Astrocyte of the spinal cord (primary cell): ENCODE data around the gene GABBR2.
"Not testable (repeated sequence)": the region's sequence is repeated elsewhere in the genome, so short reads cannot be mapped to it uniquely, and the experiment has no call there.

Experiments used
- DNase-seq: peaks from one replicate; pipeline ENCODE4 v3.0.0; 2011; ENCODE audit warnings: low read depth, low spot score
- H3K4me3 ChIP-seq: 2 replicates; pipeline ENCODE4 v1.5.1; 2011; ENCODE audit warnings: low read depth, mild to moderate bottlenecking, low read length, moderate library complexity
- in situ Hi-C: cut with HindIII; loops from 2 replicates; pipeline ENCODE4 v1.10.0; 2017; ENCODE audit warnings: low sequenced_read_pairs
- TF ChIP-seq, protein P1 (sequence below): IDR thresholded peaks from 2 replicates; pipeline ENCODE4 v1.5.1; 2012; ENCODE audit warnings: low read depth, mild to moderate bottlenecking, low read length, inconsistent platforms

Gene GABBR2

DNA sequence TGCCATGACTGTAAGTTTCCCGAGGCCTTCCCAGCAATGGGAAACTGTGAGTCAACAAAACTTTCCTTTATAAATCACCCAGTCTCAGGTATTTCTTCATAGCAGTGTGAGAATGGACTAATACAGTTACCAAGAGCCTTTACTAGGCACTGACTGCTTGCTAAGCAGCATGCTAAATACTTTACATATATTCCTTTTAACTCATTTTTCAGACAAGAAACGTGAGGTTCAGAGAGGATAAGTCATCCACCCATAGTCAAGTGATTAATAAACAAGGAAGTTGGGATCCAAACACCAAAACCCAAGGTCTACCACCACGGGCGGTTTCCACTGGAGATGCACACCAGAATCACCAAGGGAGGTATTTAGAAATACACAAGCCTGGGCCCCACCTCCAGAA, 50.8 kb downstream of the GABBR2 start:
- TF ChIP-seq, protein P1, sequence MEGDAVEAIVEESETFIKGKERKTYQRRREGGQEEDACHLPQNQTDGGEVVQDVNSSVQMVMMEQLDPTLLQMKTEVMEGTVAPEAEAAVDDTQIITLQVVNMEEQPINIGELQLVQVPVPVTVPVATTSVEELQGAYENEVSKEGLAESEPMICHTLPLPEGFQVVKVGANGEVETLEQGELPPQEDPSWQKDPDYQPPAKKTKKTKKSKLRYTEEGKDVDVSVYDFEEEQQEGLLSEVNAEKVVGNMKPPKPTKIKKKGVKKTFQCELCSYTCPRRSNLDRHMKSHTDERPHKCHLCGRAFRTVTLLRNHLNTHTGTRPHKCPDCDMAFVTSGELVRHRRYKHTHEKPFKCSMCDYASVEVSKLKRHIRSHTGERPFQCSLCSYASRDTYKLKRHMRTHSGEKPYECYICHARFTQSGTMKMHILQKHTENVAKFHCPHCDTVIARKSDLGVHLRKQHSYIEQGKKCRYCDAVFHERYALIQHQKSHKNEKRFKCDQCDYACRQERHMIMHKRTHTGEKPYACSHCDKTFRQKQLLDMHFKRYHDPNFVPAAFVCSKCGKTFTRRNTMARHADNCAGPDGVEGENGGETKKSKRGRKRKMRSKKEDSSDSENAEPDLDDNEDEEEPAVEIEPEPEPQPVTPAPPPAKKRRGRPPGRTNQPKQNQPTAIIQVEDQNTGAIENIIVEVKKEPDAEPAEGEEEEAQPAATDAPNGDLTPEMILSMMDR, result no peak
- in situ Hi-C loops, result no loop called here
- H3K4me3 ChIP-seq, result no peak overlapping the region
- DNase-seq, result no peak

GRCh38 chr9:98656511-98656910, 52.2 kb downstream of the GABBR2 start:
- H3K4me3 ChIP-seq, result no peak overlapping the region
- in situ Hi-C loops, result no loop called here
- TF ChIP-seq, protein P1, result no peak
- DNase-seq, result no peak

- DNase-seq, H3K4me3 ChIP-seq, in situ Hi-C loops: not testable (repeated sequence)
These were observed 53.3 kb downstream of the GABBR2 start for GRCh38 chr9:98655428-98655827.

DNA sequence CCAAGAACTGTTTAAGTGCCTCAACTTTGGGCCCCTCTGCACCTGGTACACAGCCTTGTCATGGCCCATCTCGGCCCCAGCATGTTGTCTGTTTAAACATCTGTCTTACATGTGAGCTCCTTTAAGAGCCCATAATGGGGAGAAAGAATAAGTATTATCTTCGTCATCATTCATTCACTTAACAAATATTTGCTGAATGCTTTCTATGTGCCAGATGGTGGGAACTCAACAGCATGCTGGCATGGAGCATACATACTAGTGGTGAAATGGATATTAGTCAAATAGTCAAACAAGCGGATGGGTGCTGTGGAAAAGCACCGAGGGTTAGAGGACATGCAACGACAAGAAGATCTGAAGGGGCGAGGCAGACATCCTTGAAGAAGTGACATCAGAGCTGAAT, 54.5 kb downstream of the GABBR2 start:
- in situ Hi-C loops, result no loop called here
- peak; percentile 33 for DNase-seq
- H3K4me3 ChIP-seq, result no peak overlapping the region
- TF ChIP-seq, protein P1, result no peak

GRCh38 chr9:98652741-98653140, 56.0 kb downstream of the GABBR2 start:
- no peak for DNase-seq
- in situ Hi-C loops, result no loop called here
- no peak overlapping the region for H3K4me3 ChIP-seq
- TF ChIP-seq, protein P1, result no peak

GRCh38 chr9:98652302-98652701, 56.4 kb downstream of the GABBR2 start:
- TF ChIP-seq, protein P1, result no peak
- DNase-seq, result no peak
- H3K4me3 ChIP-seq, result no peak overlapping the region
- in situ Hi-C loops, result no loop called here

- in situ Hi-C loops, result no loop called here
- TF ChIP-seq, protein P1, result no peak
- DNase-seq, result no peak
- no peak overlapping the region for H3K4me3 ChIP-seq
These were observed 61.5 kb downstream of the GABBR2 start for GRCh38 chr9:98647236-98647635.
